HG02852 (cell line): ENCODE measurements around the gene SHOC2.

ENCODE experiments used
- ATAC-seq: cut with Tn5 transposase; IDR thresholded peaks from one replicate; pipeline ENCODE4 v1.9.1; 2021; ENCODE audit warnings: mild to moderate bottlenecking, moderate library complexity; ENCODE audit not compliant: unreplicated experiment

Gene SHOC2

DNA sequence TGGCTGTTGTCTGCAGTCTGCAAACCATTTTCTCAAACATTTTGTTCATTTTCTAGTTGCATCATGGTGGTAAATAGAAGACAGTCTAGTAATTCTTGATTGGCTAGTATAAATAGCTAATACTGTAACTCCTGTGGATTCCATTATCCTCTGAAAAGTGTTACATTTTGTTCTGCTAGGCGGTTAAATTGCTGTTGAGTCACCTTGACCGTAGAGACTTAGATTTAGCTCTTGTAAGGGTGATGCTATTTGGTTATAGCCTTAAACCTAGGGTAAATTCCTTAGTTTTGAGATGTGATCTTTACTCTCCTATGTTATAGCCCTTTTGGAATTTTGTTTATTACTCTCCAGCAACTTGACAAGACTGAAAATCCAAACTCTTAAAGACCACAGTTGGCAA, 58.8 kb downstream of the SHOC2 start:
- no peak for ATAC-seq

DNA sequence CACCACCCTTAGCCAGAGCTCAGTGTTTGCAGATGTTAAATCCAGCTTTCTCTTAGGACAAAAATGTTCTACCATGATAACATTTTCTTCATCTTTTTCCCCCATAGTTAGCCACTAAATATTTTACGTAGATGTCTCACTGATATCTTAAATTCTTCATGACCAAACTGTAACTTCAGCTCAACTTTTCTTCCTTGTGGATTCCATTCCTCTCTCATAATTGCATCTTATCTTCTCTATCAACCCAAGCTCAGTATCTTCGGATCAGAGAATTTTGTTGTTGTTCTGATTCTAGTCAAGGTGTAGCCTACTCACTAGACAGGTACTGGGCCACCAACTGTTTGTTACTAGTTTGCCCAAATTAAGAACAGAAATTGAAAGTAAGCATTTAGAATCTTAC, 60.2 kb downstream of the SHOC2 start:
- ATAC-seq: no peak

- ATAC-seq: no peak
Observed at GRCh38 chr10:110980807-110981206, 61.4 kb downstream of the SHOC2 start.

GRCh38 chr10:110983466-110983865, 64.1 kb downstream of the SHOC2 start:
- no peak for ATAC-seq

DNA sequence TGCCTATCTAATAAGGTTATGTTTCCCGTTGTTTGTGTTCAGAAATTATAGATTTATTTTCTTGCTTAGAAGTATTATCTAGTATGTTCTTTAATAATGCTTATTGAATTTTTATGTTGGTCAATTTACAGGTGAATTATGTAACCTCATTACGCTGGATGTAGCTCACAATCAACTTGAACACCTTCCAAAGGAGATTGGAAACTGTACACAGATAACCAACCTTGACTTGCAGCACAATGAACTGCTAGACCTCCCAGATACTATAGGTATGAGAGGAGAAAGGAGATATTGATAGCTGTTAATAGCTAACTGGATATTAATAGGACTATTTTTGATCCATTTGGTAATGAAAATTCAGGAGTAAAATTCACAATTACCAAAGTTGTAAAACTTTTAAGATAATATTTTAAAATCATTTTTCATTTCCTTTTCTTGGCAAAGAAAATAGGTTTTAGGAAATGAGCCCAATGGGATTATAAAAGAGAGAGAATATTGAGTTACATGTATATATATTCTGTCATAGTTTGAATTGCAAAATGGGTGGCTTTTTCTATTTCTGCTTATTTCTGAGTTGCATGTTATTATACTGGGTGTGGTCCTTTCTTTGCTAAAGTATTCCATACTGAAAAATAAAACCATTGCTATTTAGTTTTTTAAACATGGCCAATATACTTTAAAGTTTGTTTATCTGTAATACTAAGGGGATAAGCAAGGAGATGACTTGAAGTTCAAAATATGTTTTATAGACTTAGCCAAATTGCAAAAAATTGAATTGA, 66.3 kb downstream of the SHOC2 start:
- ATAC-seq: no peak

GRCh38 chr10:110989016-110989415, 69.6 kb downstream of the SHOC2 start:
- ATAC-seq: no peak

DNA sequence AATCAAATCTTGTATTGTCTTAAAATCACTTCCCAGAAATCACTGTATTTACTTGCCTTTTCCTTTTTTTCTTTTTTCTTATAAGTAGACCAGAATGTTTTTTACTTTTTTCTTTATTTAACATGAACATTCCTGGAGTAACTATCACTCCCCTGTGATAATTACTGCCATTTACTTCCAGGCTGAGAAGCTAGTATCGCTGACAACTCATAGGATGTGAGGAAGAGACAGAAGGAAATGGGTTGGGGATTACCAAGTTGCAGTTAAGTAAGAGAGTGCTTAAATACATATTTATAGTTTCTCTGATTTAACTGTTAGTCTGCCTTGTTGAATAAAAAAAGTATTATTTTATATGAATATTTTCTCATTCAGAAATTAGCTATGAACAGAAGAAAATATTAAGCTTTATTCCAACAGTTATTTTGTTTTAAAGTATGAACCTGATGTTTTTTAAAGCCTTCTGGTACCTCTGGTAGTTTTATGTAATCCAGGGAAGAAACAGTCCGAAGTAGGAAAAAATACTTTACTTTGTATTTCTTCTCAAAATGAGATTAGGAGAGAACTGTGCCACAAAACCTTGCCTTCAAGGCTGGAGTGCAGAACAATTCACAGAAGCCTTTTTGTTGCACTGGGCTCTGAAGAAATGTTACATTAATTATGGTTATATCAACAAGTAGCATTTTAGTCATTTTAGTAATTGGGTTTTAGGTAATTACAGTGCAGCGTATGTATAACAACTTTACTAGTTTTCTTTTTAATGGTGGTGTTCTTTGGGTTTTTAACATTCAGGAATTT, 72.8 kb downstream of the SHOC2 start:
- no peak for ATAC-seq

DNA sequence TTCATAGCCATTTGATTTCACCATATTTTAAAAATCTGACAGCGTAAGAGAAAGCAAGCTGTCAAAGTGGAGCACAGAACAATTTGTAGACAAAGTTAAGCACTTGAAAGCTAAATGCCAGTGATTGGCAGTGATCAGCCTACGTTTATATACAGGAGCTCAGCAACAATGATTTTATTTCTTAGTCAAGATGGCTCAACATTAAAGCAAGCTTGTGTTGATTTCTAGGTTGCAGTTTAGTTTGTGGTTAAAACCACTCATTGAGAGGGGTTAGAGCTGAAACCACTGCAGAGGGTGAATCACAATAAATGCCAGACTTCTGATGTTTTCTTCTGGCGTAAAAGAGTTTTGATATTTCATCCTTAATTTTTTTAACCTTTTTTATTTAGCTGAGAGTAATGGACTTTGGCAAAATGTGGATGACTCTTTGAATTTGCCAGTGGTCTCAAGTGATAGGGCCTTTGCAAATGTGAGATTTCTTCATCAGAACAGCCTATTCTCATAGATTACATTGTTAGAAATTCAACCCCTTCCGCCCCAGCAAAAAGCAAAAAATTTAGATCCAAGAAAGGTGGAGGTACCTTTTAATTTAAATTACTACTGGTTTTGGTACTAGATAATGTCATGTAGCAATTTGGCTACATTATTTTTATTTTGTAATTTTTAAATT, 73.8 kb downstream of the SHOC2 start:
- no peak for ATAC-seq

- no peak for ATAC-seq
Observed at GRCh38 chr10:110994406-110995086, 75.1 kb downstream of the SHOC2 start.

DNA sequence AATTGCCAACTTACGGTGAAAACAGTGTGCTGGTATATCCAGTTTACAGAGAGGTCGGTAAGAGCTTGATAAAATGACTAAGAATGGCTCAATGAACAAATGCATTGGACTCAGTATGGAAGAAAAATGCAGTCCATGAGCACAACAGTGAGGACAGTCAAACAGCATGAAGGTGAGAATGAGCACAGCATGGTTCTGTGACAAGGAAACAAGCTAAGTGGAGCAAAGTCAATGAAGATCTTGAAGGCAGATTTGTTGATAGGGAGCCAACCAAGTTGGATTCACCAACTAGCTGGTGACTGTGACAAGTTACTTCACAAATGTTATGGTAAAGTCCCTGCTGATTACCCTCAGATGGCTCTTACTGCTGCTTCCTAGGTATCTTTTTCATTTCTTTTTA, 75.9 kb downstream of the SHOC2 start:
- ATAC-seq: no peak

GRCh38 chr10:110996256-110996655, 76.9 kb downstream of the SHOC2 start:
- ATAC-seq: no peak

GRCh38 chr10:111004016-111004415, 84.6 kb downstream of the SHOC2 start:
- no peak for ATAC-seq

GRCh38 chr10:111007486-111007885, 88.1 kb downstream of the SHOC2 start:
- ATAC-seq: no peak

GRCh38 chr10:111015181-111015580, 95.8 kb downstream of the SHOC2 start:
- ATAC-seq: no peak

- ATAC-seq: peak; percentile 61
Observed at GRCh38 chr10:111017098-111017497, 97.7 kb downstream of the SHOC2 start.

DNA sequence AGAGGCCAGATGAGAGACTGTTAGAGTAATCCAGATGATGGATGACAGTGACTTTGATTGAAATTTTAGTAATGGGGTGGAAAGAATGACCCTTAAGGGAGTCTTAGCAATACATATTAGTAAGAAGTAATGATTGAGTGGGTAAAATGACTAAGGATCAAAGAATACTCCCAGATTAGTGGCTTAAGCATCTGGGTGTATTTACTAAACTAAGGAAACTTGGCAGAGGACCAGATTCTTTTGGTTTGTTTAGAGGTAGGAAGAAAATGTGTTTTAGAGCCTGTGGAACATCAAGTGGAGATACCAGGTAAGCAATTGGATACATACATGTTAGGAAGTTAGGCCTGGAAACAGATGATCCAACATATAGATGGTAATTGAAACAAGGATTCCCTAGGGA, 98.6 kb downstream of the SHOC2 start:
- ATAC-seq: no peak

DNA sequence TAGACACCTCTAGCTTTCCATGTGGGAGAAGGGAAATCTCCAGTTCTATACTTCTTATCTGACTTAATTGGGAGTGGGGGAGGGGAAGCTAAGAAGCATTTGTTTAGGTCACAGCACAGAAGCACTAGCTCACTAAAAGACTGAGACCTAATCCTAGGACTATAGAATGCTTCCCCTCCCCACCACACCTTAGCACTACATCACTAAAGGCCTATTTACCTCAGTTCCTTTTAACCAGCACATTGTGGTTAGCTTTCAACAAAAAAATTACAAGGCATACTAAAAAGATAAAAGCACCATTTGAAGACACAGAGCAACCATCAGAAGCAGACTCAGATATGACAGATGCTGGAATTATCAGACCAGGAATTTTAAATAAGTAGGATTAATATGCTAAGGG, 103.7 kb downstream of the SHOC2 start:
- no peak for ATAC-seq

DNA sequence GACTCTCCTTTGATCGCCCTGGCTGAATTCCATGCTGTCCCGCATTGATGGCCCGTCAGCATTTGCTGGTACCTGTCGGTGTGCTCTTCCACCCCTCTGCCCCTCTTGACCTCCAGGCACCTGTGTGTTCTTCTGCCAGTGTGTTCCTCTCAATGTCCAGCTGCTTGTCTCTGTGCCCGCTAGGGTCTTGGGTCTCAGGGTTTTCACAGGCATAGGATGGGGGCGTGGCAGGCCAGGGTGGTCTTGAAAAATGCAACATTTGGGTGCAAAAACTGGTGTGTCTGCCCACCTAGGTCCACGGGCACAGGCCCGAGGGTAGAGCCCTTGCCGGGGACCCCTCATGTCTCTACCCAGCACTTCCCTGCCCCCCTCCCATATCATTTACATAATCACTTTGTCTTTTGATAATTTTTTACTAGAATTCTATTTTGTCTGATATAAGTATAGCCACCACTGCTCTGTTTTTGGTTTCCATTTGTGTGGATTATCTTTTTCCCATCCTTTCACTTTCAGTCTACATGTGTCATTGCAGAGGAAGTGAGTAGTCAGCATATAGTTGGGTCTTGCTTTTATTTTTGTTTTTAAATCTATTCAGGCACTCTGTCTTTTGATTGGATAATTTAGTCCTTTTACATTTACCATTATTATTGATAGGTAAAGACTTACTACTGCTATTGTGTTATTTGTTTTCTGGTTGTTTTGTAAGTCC, 110.8 kb downstream of the SHOC2 start:
- peak; percentile 61 for ATAC-seq

GRCh38 chr10:111034598-111035310, 115.3 kb downstream of the SHOC2 start:
- ATAC-seq: no peak

DNA sequence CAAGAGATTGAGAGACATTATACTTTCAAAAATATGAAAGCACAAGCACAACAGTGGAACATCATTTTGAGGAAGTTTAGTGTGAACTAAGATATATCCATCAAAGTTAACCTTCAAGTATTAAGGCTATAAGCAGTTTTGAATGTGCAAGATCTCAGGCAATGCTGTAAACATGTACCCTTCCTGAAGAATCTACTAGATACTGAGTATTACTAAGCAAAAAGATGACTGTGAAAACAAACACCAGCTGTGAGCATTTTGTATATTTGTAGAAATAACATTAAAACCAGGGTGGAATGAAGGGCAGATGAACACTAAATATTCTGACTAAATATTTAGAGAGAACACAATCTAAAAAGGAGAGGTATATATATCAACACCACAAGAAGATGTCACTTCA, 116.1 kb downstream of the SHOC2 start:
- ATAC-seq: no peak
